ENCODE data around the gene ERCC2.

- TF ChIP-seq HMGXB4 (CRISPR knock-in tag; IDR thresholded peaks at IDR 0.05) (no peak), NFE2L1 (CRISPR knock-in tag; IDR thresholded peaks at IDR 0.05) (no peak), ZNF121 (CRISPR knock-in tag; IDR thresholded peaks at IDR 0.05) (no peak), ESRRA (CRISPR knock-in tag; IDR thresholded peaks at IDR 0.05; ENCODE audit: borderline replicate concordance) (no peak), CTCF (IDR thresholded peaks at IDR 0.05) (no peak), TEAD4 (CRISPR knock-in tag; IDR thresholded peaks at IDR 0.05) (no peak), USF2 (CRISPR knock-in tag; IDR thresholded peaks at IDR 0.05) (no peak)
- TF ChIP-seq, protein P1, sequence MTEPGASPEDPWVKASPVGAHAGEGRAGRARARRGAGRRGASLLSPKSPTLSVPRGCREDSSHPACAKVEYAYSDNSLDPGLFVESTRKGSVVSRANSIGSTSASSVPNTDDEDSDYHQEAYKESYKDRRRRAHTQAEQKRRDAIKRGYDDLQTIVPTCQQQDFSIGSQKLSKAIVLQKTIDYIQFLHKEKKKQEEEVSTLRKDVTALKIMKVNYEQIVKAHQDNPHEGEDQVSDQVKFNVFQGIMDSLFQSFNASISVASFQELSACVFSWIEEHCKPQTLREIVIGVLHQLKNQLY (CRISPR knock-in tag; IDR thresholded peaks at IDR 0.05) = no peak
- TF ChIP-seq, protein P2, sequence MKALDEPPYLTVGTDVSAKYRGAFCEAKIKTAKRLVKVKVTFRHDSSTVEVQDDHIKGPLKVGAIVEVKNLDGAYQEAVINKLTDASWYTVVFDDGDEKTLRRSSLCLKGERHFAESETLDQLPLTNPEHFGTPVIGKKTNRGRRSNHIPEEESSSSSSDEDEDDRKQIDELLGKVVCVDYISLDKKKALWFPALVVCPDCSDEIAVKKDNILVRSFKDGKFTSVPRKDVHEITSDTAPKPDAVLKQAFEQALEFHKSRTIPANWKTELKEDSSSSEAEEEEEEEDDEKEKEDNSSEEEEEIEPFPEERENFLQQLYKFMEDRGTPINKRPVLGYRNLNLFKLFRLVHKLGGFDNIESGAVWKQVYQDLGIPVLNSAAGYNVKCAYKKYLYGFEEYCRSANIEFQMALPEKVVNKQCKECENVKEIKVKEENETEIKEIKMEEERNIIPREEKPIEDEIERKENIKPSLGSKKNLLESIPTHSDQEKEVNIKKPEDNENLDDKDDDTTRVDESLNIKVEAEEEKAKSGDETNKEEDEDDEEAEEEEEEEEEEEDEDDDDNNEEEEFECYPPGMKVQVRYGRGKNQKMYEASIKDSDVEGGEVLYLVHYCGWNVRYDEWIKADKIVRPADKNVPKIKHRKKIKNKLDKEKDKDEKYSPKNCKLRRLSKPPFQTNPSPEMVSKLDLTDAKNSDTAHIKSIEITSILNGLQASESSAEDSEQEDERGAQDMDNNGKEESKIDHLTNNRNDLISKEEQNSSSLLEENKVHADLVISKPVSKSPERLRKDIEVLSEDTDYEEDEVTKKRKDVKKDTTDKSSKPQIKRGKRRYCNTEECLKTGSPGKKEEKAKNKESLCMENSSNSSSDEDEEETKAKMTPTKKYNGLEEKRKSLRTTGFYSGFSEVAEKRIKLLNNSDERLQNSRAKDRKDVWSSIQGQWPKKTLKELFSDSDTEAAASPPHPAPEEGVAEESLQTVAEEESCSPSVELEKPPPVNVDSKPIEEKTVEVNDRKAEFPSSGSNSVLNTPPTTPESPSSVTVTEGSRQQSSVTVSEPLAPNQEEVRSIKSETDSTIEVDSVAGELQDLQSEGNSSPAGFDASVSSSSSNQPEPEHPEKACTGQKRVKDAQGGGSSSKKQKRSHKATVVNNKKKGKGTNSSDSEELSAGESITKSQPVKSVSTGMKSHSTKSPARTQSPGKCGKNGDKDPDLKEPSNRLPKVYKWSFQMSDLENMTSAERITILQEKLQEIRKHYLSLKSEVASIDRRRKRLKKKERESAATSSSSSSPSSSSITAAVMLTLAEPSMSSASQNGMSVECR (CRISPR knock-in tag; IDR thresholded peaks at IDR 0.05; ENCODE audit: borderline replicate concordance) = no peak
Measured at GRCh38 chr19:45419895-45420294, 49.5 kb upstream of the ERCC2 start.
